ENCODE data around the gene CREB5. TPM values are rescaled to one million over a fixed set of nuclear protein-coding genes. Genes with fewer than 3 reads are reported as not detected.

CREB5 gene
- polyA plus RNA-seq, 1 donor from 2014 or later = 3.7 TPM

- Histone ChIP-seq H4K20me1 (ENCODE audit: insufficient read depth) (no peaks in the 10 kb centered on the region), H2AFZ (ENCODE audit: low read depth, low read length) (no peak overlapping the region), H3K27me3 (ENCODE audit: insufficient read depth, low read depth, low read length) (no peaks in the 10 kb centered on the region), H3K9me3 (ENCODE audit: low read length) (no peaks in the 10 kb centered on the region), H3K27ac (ENCODE audit: low read length) (no peak overlapping the region), H3K36me3 (ENCODE audit: insufficient read depth, low read length) (no peaks in the 10 kb centered on the region), H3K9ac (ENCODE audit: low read length) (no peak overlapping the region), H3K4me3 (ENCODE audit: low read length) (no peak overlapping the region), H3F3A (ENCODE audit: insufficient read depth, low read length, poor library complexity, severe bottlenecking) (peaks cover 4% of the 10 kb centered on the region), H3K79me2 (replicated peaks; ENCODE audit: insufficient read depth, low read length) (no peaks in the 10 kb centered on the region), H3K4me2 (ENCODE audit: low read length) (no peak overlapping the region), H3K9me2 (ENCODE audit: insufficient read depth, low read length) (no peaks in the 10 kb centered on the region)
- TF ChIP-seq EZH2 (IDR thresholded peaks at IDR 0.05; ENCODE audit: borderline replicate concordance, insufficient read depth, low read length, poor library complexity, severe bottlenecking) (no peak), CTCF (IDR thresholded peaks at IDR 0.05; ENCODE audit: poor library complexity, severe bottlenecking) (no peak), POLR2AphosphoS5 (IDR thresholded peaks at IDR 0.05) (no peak), SMC3 (conservative IDR thresholded peaks at IDR 0.05; ENCODE audit: poor library complexity) (no peak), RAD21 (conservative IDR thresholded peaks at IDR 0.05) (no peak), EP300 (conservative IDR thresholded peaks at IDR 0.05; ENCODE audit: poor library complexity, severe bottlenecking) (no peak), REST (IDR thresholded peaks at IDR 0.05; ENCODE audit: borderline replicate concordance) (no peak), MXI1 (conservative IDR thresholded peaks at IDR 0.05; ENCODE audit: poor library complexity, severe bottlenecking) (no peak), TAF1 (IDR thresholded peaks at IDR 0.05; ENCODE audit: low read depth) (no peak)
Measured at GRCh38 chr7:28723336-28723735, 311.0 kb downstream of the CREB5 start.

- Histone ChIP-seq H3K4me2 (ENCODE audit: low read length) (no peak overlapping the region), H3K9ac (ENCODE audit: low read length) (no peak overlapping the region), H4K20me1 (ENCODE audit: insufficient read depth) (no peaks in the 10 kb centered on the region), H3K36me3 (ENCODE audit: insufficient read depth, low read length) (no peaks in the 10 kb centered on the region), H3K27me3 (ENCODE audit: insufficient read depth, low read depth, low read length) (no peaks in the 10 kb centered on the region), H3K4me3 (ENCODE audit: low read length) (no peak overlapping the region), H2AFZ (ENCODE audit: low read depth, low read length) (no peak overlapping the region), H3F3A (ENCODE audit: insufficient read depth, low read length, poor library complexity, severe bottlenecking) (peaks cover 4% of the 10 kb centered on the region), H3K9me2 (ENCODE audit: insufficient read depth, low read length) (no peaks in the 10 kb centered on the region), H3K27ac (ENCODE audit: low read length) (no peak overlapping the region), H3K9me3 (ENCODE audit: low read length) (no peaks in the 10 kb centered on the region), H3K79me2 (replicated peaks; ENCODE audit: insufficient read depth, low read length) (no peaks in the 10 kb centered on the region)
- TF ChIP-seq SMC3 (conservative IDR thresholded peaks at IDR 0.05; ENCODE audit: poor library complexity) (no peak), POLR2AphosphoS5 (IDR thresholded peaks at IDR 0.05) (peak; percentile 51), REST (IDR thresholded peaks at IDR 0.05; ENCODE audit: borderline replicate concordance) (no peak), EZH2 (IDR thresholded peaks at IDR 0.05; ENCODE audit: borderline replicate concordance, insufficient read depth, low read length, poor library complexity, severe bottlenecking) (no peak), EP300 (conservative IDR thresholded peaks at IDR 0.05; ENCODE audit: poor library complexity, severe bottlenecking) (peak; percentile 88)
Measured at GRCh38 chr7:28724563-28724962, 312.2 kb downstream of the CREB5 start.
